Kidney epithelial cell (primary cell): Measurements from ENCODE around the gene C1QTNF9. TPM values are rescaled to one million over a fixed set of nuclear protein-coding genes. Genes with fewer than 3 reads are reported as not detected.
A peak's percentile ranks its signal among the peaks of the same experiment; 100 is the strongest.
"Not testable (repeated sequence)": the region's sequence is repeated elsewhere in the genome, so short reads cannot be mapped to it uniquely, and the experiment has no call there.

Experiments
- DNase-seq: peaks from one replicate; pipeline ENCODE4 v3.0.0-alpha.2; 2010; ENCODE audit warnings: low read depth
- H3K27me3 ChIP-seq: 2 replicates; pipeline ENCODE4 v1.6.0; 2011; ENCODE audit warnings: low read length; ENCODE audit not compliant: control insufficient read depth, insufficient read depth
- H3K36me3 ChIP-seq: 2 replicates; pipeline ENCODE4 v1.5.1; 2011; ENCODE audit warnings: low read length; ENCODE audit not compliant: control insufficient read depth, insufficient read depth
- H3K4me3 ChIP-seq: 2 replicates; pipeline ENCODE4 v1.5.1; 2011; ENCODE audit warnings: low read depth, mild to moderate bottlenecking, control low read depth, low read length
- total RNA-seq: library from RNA; depleted of rRNA; stranded (reverse); fragments of >200 nt; gene quantifications from 2 replicates; pipeline ENCODE4 v1.2.3, GENCODE V29; 2015
- TF ChIP-seq, protein P1 (sequence below): IDR thresholded peaks from 2 replicates; pipeline ENCODE4 v1.5.1; 2011; ENCODE audit warnings: mild to moderate bottlenecking, moderate library complexity, low read length, control low read depth, inconsistent platforms; ENCODE audit not compliant: insufficient read depth, poor library complexity, severe bottlenecking

C1QTNF9 gene
- total RNA-seq, 1 donor from 2014 or later, result not detected

DNA sequence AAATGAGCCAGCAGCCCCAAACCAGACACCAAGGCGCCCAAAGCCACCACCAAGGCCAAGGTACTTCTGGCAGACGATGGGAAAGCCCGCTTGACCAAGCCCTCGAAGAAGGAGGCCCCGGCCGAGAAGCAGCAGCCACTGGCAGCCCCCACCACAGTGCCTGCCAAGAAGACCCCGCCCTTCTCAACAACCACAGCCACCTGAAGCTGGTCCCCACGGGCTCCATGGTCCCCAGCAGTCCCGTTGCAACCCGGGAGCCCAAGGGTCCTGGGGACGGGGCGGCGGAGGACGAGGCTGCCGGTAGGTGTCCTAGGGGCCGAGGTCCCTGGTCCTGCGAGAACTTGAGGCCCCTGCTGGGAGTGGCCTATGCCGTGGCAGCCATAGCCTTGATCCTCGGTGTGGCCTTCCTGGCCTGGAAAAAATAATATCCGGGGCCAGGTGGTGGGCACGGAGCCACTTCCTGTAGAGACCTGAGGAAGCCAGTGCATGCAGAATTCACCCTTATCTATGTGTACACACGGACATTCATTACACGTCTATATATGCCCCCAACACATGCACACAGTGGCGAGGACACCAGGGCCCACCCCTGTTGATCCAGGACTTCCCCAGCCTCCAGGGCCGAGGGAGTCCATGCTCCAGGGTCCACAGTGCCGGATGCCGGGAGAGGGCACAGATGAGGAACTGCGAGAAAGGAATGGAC, 13.8 kb downstream of the C1QTNF9 start:
- Histone ChIP-seq H3K27me3 (peaks cover 2% of the 10 kb centered on the region), H3K36me3 (no peaks in the 10 kb centered on the region), H3K4me3 (no peak overlapping the region)
- no peak for DNase-seq
- TF ChIP-seq, protein P1, sequence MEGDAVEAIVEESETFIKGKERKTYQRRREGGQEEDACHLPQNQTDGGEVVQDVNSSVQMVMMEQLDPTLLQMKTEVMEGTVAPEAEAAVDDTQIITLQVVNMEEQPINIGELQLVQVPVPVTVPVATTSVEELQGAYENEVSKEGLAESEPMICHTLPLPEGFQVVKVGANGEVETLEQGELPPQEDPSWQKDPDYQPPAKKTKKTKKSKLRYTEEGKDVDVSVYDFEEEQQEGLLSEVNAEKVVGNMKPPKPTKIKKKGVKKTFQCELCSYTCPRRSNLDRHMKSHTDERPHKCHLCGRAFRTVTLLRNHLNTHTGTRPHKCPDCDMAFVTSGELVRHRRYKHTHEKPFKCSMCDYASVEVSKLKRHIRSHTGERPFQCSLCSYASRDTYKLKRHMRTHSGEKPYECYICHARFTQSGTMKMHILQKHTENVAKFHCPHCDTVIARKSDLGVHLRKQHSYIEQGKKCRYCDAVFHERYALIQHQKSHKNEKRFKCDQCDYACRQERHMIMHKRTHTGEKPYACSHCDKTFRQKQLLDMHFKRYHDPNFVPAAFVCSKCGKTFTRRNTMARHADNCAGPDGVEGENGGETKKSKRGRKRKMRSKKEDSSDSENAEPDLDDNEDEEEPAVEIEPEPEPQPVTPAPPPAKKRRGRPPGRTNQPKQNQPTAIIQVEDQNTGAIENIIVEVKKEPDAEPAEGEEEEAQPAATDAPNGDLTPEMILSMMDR, result no peak

DNA sequence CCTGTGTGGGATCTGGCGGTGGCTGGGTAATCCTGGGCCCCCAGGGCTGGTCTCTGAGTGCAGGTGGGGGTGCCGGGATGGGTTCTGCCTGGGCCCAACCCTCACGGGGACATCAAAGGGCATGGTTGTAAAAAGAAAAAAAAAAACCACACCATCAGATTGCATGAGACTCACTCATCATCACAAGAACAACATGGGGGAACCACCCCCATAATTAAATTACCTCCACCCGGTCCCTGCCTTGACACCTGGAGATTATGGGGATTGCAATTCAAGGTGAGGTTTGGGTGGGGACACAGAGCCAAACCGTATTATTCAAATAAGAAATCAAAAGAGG, 14.3 kb downstream of the C1QTNF9 start:
- TF ChIP-seq, protein P1, result no peak
- no peak for DNase-seq
- H3K27me3 ChIP-seq, result peaks cover 4% of the 10 kb centered on the region
- no peaks in the 10 kb centered on the region for H3K36me3 ChIP-seq
- H3K4me3 ChIP-seq, result no peak overlapping the region

DNA sequence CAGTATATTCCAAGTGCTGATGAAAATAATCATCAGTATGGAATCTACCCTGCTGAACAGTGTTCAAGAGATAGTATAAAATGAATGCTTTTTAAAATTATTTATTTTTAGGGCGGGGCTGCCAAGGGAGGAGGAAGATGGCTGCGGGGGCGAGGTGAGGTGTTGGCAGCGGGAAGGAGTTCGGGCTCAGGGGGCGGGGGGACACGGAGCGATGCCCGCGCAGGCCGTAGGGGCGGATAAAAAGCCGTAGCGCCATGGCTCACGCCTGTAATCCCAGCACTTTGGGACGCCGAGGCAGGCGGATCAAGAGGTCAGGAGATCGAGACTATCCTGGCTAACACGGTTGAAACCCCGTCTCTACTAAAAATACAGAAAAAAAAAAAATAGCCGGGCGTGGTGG, 18.2 kb downstream of the C1QTNF9 start:
- H3K36me3 ChIP-seq, H3K4me3 ChIP-seq, DNase-seq, H3K27me3 ChIP-seq: not testable (repeated sequence)

DNA sequence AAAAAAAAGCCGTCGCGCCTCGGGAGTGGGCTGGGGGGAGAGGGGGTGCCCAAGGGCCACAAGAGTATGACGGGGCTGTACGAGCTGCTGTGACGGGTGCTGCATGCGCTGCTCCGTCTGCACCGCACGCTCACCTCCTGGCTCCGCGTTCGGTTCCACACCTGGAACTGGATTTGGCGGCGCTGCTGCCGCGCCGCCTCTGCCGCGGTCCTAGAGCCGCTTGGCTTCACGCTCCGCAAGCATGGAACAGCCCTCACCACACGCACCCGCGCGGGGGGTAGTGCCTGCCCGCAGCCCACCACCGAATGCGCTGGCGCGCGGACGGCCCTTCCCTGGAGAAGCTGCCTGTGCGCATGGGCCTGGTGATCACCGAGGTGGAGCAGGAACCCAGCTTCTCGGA, 18.8 kb downstream of the C1QTNF9 start:
- peaks cover 4% of the 10 kb centered on the region for H3K27me3 ChIP-seq
- TF ChIP-seq, protein P1, result no peak
- H3K4me3 ChIP-seq, result peak overlapping the region; percentile 39
- H3K36me3 ChIP-seq, result no peaks in the 10 kb centered on the region
- DNase-seq, result no peak

DNA sequence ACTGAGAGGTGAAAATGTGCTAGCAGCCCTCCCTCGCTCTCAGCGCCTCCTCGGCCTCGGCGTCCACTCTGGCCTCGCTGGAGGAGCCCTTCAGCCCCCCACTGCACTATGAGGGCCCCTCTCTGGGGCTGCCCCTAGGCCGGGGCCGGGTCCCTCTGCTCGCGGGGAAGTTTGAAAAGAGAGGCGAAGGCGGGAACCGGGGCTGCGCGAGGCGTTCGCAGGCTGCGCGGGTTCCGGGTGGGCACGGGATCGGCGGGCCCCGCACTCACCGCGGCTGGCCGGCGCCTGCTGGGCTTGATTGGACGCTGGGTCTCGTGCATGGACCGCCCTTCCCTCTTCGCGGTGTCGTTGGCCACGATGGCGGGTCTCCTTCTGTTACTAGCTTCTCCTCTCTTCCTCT, 29.3 kb downstream of the C1QTNF9 start:
- no peak overlapping the region for H3K4me3 ChIP-seq
- TF ChIP-seq, protein P1, result no peak
- H3K36me3 ChIP-seq, result no peaks in the 10 kb centered on the region
- no peaks in the 10 kb centered on the region for H3K27me3 ChIP-seq
- no peak for DNase-seq

DNA sequence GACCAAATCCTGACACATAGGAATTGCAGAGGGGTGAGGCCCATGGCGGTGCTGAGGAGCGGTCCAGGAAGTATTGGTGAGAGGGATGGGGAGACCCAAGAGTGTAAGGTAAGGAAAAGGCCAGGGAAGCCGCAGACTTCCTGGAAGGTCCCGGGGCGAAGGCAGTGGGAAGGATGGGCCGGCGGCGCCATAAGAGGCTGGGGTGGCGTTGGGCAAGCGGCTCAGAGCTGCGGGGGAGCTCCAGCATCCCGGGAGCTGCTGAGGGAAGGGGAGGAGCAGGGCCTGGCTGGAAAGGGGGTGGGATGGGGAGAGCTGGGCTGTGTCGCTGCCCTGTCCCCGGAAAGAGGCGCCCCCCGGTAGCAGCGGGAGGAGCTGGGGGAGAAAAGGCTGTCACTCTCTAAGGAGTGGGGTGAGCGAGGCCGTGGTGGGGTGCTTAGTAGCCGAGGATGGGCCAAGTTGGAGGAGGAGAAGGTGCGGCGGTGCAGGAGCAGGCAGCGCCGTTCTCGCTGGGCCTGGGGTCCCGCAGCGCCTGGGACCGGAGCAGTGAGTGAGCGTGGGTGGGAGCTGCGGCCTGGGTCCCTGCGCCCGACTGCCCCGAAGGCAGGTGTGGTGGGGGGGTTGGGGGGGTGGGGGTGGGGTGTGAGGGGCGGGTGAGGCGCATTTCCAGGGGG, 30.7 kb downstream of the C1QTNF9 start:
- DNase-seq, result no peak
- TF ChIP-seq, protein P1, result no peak
- Histone ChIP-seq H3K36me3 (no peaks in the 10 kb centered on the region), H3K27me3 (no peaks in the 10 kb centered on the region), H3K4me3 (no peak overlapping the region)
